Measurements from ENCODE around the gene SPATA18.

The SPATA18 gene

DNA sequence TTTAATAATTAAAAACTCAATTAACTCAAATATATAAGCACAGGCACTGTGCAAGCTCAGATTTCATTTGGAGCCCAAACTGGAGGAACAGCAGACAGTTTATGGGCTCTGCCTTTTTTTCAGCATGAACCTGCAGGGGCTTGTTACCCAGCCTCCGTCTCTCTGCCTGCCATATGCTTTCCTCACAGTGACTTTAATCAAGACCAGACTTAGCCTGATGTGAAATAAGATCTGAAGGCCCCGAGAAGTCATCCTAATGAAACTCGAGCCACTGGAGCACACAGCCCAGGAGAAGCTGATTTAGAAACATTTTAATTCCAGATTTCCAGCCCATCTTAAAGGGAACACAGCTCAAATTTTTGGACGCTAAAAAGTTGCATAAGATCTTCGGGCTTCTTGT is 55.6 kb downstream of the SPATA18 start:
- no peak for TF ChIP-seq CTCF (IDR thresholded peaks at IDR 0.05; ENCODE audit: borderline replicate concordance, control extremely low read depth, extremely low read depth, insufficient read depth, missing control alignments)
- in situ Hi-C loops (cut with MboI; ENCODE audit: low sequenced_read_pairs, unreplicated experiment): loop anchor here (25.0 kb wide), 1 partner anchor 144 kb away; no protein-coding TSS in a partner anchor
- no peak for DNase-seq (ENCODE audit: low spot score)

DNA sequence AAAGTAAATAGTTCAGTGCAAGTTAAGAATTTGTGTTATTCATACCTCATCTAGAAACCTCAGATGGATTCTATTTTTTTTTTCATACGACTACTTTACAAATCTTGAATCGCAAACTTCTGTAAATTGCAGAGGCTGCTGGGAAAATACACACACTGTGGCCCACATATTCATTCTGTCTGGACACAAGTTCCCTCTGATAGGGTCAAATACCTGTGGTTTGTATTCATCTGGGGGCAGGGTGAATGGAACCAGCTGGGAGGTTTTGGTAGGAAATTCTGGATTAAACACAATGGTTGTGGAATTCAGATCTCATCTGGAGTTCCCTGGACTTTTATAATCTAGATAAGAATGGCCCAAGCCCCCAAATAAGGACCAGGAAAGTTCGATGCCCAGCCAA is 56.2 kb downstream of the SPATA18 start:
- in situ Hi-C loops (cut with MboI; ENCODE audit: low sequenced_read_pairs, unreplicated experiment): loop anchor here (25.0 kb wide), 1 partner anchor 145 kb away; no protein-coding TSS in a partner anchor
- DNase-seq (ENCODE audit: low spot score): no peak

GRCh38 chr4:52107745-52108144 is 56.6 kb downstream of the SPATA18 start:
- no peak for DNase-seq (ENCODE audit: low spot score)
- no peak for TF ChIP-seq CTCF (IDR thresholded peaks at IDR 0.05; ENCODE audit: borderline replicate concordance, control extremely low read depth, extremely low read depth, insufficient read depth, missing control alignments)
- in situ Hi-C loops (cut with MboI; ENCODE audit: low sequenced_read_pairs, unreplicated experiment): loop anchor here (25.0 kb wide), 1 partner anchor 145 kb away; no protein-coding TSS in a partner anchor

More for the DNA sequence above, 56.2 kb downstream of the SPATA18 start:
- TF ChIP-seq CTCF (IDR thresholded peaks at IDR 0.05; ENCODE audit: borderline replicate concordance, control extremely low read depth, extremely low read depth, insufficient read depth, missing control alignments): no peak

DNA sequence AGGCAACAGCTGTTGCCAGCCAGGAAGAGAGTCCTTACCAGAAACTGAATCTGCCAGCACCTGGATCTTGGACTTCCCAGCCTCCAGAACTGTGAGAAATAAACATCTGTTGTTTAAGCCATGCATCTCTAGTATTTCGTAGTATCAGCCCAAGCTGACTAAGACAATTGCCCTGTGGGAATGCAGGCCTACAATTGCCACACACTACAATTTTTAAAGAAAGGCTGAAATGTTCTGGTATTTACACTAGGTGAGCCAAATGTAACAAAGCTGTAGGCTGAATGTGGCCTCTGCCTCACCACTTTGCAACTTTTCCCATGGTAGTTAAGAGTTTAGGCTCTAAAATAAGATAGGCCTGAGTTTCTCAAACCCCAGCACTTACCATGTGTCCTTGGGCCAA is 59.1 kb downstream of the SPATA18 start:
- TF ChIP-seq CTCF (IDR thresholded peaks at IDR 0.05; ENCODE audit: borderline replicate concordance, control extremely low read depth, extremely low read depth, insufficient read depth, missing control alignments): no peak
- DNase-seq (ENCODE audit: low spot score): no peak
- in situ Hi-C loops (cut with MboI; ENCODE audit: low sequenced_read_pairs, unreplicated experiment): loop anchor here (25.0 kb wide), 1 partner anchor 148 kb away; no protein-coding TSS in a partner anchor

- TF ChIP-seq CTCF (IDR thresholded peaks at IDR 0.05; ENCODE audit: borderline replicate concordance, control extremely low read depth, extremely low read depth, insufficient read depth, missing control alignments): no peak
- in situ Hi-C loops (cut with MboI; ENCODE audit: low sequenced_read_pairs, unreplicated experiment): loop anchor here (25.0 kb wide), 1 partner anchor 150 kb away; no protein-coding TSS in a partner anchor
- no peak for DNase-seq (ENCODE audit: low spot score)
These were observed 60.9 kb downstream of the SPATA18 start for GRCh38 chr4:52111995-52112394.

DNA sequence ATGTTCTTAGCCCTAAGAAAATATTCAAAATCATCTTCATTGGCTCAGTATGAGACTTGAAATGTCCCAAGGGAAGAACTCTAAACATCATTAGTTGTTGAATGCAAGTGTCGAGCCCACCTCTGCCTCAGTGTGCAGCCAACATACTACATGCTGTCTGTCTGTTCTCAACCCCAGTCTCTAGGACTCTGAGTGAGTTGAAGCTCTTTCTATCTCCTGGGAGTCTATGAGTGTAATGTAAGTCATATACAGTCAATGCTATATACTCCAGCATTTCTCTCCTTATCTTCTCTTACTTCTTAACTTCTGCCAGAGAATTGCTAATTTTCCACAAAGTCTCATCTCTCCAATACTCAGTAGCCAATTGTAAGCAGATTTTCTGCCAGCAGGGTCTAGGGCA is 61.3 kb downstream of the SPATA18 start:
- no peak for DNase-seq (ENCODE audit: low spot score)
- TF ChIP-seq CTCF (IDR thresholded peaks at IDR 0.05; ENCODE audit: borderline replicate concordance, control extremely low read depth, extremely low read depth, insufficient read depth, missing control alignments): no peak
- in situ Hi-C loops (cut with MboI; ENCODE audit: low sequenced_read_pairs, unreplicated experiment): loop anchor here (25.0 kb wide), 1 partner anchor 150 kb away; no protein-coding TSS in a partner anchor
